ENCODE measurements around the gene PHF23.

The PHF23 gene

GRCh38 chr17:7219812-7220592 lies 19.3 kb downstream of the PHF23 start, which contains the start of the genes ACADVL and DLG4:
TSS of gene ACADVL (plus strand) at chr17:7219938. CDS start at chr17:7219985, 47 bp downstream.
TSS of gene DLG4 (minus strand) at chr17:7219836.
- DNase-seq: peak; percentile 65

GRCh38 chr17:7219229-7219811 lies 19.9 kb downstream of the PHF23 start:
- no peak for DNase-seq

DNA sequence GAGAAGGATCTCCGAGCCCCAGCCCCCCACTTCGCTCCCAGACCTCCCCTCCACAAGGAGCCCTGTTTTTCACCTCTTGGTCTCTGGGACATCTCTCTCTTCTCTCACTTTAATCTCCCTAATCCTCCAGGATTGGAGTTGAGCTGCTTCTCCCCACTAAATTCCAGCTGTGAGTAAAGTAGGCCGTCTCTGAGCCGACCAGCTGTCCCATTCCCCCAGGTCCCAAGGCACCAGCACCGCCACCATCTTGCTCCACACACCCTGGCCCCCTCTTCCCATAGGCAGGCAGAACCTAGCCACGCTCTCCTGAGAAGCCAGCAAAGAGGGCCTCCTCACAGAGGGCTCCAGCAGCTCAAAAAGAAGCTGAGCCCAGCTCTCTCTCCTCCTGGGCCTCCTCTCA lies 20.5 kb downstream of the PHF23 start:
- no peak for DNase-seq

DNA sequence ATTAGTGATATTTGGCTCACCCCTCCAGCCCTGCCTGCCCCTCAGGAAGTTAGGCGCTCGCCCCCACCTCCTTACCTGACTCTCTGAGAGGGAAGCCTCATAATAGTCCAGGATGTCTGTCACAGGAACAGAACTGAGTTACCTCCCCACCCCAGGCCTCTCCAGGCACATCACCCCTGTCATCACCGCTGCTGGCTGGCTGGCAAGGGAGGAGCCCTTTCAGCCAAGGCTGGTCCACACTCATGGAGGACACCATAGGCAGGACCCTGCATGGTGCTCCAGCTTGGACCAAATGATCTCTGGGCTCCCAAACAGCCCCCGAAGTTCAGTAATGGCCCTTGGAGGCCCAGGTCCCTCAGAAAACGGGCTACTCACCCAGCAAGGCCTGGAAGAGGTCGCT lies 21.1 kb downstream of the PHF23 start:
- no peak for DNase-seq

DNA sequence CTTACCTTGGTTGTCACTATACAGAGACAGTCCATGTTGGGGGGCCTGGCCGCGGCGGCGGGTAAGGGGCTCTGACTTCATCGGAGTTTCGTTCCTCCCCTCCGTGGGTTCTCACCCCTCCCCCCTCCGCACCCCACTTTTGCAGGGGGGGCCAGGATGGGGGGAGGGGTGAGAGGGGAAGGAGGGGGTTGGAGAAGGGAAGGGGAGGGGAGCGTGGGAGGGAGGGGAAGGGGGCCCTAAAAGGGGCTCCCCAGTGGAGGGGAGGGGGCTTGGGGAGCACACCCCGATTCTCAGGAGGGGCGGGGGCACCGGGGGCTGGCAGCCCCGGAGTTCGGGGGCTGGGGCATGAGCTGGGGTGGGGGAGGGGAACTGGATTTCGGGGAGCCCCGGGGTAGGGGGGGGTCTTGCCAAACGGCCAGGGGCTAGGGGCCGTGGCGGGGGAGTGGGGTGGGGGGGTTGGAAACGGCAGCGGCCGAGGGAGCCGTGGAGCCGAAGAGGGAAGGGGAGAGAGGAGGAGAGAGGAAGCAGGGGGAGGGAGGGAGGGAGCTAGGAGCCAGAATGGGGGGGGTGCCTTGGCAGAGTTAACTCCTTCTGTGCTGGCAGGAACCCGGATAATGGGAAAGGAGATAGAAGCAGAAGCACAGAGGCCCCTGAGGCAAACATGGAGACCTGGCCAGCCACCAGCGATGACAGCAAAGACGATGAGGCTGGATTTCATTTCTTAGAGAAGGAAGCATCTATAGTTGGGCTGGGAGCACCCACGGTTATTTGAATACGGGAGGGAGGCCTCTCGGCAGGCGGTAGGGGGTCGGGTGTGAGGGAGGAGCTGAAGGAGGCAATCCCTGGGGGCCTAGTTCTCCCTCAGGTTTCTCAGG lies 21.9 kb downstream of the PHF23 start:
- DNase-seq: peak; percentile 54

DNA sequence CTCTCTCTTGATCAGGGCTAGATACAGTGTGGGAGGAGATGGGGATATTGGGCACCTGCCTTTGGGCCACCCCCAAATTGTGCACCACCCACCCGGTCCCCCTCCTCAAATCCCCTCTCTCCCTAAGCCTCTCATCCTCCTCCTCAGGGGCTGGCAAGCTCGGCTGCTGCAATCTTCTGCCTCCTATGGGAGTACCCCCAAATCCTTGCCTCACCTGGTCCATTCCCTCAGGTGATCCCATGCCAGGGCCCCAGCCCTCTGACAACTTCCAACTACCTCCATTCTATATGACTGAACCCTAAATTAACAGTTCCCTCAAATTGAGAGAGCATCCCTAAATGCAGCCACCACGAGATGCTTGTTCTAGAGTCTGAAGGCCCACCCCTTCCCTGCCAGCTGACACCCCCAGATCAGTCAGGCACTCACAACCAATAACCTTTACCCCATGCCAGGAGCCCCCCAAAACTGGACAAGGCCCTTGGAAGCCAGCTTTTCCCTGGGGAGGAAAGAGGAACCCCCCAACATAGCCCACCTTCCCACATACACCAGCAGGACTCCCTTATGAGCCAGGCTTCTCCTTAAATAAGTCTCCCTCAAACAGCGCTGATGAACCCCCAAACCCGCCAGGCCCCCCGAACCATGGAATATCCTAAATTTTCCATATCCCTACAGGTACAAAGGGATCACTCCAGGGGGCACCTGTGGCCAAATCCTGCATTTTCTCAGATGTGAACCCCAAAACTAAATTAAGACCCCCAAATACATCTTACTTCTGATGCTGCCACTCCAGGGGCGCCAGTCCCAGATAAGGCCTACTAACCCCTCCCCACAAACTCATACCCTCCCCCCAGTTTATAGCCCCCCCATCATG lies 22.8 kb downstream of the PHF23 start:
- no peak for DNase-seq

DNA sequence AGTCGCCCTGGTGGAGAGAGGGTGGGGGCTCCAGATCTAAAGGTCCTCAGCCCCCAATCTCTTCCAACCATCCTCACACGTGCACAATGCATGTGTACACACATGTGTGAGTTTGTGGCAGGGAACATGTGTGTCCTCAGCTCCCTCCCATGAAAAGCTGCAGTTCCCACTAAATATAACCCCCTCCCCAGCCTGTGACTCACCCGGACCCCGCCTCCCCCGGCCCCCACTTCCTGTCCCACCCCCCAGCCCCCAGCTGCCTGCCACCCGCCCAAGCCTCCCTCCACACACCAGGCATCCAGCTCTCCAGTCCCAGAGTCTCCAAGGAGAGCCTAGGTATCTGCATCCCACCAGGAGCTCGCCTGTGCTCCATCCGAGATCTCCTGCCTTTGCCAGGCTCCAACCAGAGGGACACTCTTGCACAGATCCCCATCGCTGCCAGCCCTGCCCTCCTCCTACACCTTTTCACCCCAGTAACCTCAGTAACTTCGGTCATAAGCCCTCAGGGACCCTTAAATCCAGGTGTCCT lies 23.5 kb downstream of the PHF23 start:
- no peak for DNase-seq

GRCh38 chr17:7215136-7215638 lies 24.1 kb downstream of the PHF23 start:
- no peak for DNase-seq

DNA sequence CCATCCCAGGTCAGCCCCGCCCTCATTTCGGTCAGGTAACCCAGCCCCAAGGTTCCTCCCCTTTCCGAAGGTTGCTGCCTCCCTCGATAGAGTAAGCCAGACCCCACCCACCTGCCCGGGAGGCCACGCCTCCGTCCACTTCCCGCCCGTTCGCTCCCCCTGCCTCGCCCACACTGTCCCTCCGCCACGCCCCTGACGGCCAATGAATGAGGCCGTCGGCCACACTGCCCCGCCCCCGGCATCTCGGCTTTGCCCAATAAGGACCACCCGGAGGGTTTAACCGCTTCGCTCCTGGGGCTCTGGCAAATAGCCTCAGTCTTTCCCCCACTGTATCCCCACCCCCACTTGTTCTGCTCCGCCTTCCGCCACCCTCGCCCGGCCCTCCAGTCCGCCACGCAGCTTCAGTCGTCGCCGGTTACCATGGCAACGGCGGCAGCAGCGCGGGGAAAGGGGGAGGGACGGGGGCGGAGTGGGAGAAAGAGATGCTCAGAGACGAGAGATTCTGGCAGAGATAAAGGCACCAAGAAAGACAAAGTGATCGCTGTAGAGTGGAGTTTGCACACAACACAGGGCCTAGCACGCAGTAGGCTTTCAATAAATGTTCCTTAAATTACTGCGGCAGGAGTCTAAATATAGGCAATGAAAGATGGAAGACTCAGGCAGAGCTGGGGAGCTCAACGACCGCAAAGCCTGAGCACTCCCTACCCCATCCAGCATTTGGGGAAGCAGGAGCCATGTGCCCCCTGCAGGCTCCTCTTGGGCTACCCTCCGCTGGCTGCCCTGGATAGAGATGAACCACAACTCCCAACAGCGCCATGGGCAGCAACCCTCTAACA lies 24.7 kb downstream of the PHF23 start:
- DNase-seq: peak; percentile 99

DNA sequence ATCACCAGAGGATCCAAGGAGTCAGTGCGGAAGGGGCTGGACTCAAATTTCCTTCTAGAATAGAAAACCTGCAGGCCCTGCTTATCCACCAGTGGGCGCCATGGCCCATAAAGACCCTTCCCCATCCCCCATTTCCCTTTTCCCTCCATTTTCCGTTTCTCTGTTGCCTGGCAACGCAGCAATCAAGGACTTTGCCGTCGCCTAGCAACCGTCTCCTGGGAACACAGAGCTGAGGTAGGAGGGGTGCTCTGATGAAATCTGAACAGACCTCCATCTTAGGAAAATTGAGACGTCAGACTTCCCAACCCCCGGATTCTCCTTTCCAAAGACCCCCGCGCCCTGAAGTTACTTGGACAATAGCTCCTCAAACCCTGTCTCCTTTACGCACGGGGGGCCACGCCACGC lies 25.4 kb downstream of the PHF23 start:
- DNase-seq: peak; percentile 99

- no peak for DNase-seq
Observed at GRCh38 chr17:7211491-7212273, 27.6 kb downstream of the PHF23 start.

GRCh38 chr17:7208754-7209460 lies 30.4 kb downstream of the PHF23 start:
- no peak for DNase-seq

DNA sequence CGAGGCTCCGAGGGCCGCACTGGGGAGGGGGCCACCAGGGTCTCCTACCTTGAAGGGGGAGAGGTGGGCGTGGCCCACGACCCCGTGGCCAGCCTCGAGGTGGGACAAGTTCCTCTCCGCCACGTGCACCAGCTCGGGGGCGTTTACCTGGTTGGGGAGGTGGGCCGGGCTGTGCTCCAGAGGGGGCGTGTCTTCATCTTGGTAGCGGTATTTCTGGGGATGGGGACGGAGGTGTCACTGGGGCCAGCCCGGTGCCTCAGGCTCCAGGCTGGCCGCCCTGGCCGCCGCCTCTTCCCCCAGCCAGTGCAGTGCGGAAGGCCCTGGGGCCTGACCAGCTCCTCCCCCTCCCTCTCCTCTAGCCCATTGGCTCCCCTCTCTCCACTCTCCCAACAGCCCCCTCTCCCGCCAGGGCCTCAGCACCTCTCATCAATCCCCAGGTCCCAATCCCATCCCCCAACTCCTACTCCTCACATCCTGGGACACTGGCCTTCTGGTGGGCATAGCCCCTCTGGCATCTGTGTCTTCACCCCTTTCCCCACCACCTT lies 31.2 kb downstream of the PHF23 start:
- no peak for DNase-seq

DNA sequence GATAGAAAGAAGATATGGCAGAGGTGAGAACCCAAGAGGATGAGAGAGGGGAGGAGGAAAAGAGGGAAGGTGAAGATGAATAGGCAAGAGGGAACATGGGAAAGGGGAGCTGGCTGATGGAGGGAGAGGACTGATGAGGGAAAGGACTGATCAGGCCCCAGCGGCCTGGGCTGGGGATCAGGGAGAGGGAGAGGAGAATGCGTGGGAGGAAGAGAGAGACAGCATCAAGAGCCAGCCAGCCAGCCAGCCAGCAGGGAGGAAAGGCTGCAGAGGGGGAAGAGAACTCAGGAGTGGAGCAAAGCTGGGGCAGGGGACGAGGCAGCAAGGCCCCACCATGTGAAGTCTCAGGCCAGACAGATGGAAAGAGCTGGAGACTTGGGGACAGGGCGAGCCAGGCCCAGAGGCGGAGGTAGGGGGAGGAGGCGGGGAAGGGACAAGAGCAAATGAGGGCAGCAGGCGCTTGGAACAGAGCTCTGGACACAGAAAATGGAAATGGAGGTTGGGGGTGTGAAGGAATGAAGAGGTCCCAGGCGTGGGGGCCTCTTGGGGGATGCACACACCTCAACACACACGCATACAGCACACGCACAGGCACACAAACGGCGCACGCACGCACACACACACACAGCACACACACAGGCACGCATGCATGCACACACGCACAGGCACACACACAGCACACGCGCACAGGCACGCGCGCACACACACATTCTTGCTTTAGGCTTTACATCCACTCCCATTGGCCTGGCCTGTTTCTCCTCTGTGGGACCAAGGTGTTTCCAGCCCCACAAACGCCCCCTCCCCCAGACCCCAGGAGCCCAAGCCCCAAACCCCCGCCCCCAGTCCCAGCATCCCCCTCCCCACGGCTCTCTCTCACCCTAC lies 31.9 kb downstream of the PHF23 start:
- DNase-seq: no peak

DNA sequence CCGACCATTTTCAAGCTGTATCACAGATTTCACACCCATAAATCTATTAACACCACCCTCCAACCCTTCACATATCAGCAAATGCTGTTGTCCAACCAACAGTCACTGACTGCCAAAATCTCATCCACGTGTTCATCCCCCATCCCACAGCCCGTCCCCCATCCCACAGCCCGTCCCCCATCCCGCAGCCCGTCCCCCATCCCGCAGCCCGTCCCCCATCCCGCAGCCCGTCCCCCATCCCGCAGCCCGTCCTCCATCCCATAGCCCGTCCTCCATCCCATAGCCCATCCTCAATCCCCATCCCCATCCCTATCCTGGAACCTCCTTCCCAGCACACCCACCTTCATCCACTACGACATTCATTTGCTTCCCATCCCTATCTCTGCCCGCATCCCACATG lies 33.7 kb downstream of the PHF23 start:
- DNase-seq: no peak

DNA sequence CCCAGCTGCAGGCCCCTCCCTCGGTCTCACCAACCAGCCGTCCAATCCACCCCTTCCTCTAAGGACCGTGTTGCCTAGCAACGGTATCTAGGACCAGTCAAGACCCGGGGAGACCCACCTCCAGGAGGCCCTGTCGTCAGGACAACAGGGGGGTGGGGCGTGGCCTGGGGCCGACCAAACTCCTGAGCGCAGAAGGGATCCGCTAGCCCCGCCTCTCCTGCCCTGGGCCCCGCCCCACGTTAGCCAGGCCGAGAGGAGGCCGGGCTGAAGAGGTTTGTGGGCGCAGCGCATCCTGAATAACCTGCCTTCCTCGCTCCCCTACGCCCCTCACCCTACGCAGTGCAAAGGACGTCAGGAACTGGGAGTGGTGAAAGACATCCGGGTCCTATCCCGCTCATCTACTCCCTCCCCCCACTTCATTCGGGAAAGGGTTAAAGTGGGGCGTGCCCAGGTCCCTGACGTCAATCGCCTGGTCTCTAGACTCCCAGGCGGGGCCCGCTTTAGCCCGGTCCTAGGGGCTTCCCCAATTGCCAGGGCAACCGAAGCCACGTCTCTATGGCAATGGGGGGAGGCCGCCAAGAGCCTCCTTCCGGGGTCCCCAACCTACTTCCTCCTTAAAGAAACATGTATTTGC lies 34.3 kb downstream of the PHF23 start:
- DNase-seq: peak; percentile 94

DNA sequence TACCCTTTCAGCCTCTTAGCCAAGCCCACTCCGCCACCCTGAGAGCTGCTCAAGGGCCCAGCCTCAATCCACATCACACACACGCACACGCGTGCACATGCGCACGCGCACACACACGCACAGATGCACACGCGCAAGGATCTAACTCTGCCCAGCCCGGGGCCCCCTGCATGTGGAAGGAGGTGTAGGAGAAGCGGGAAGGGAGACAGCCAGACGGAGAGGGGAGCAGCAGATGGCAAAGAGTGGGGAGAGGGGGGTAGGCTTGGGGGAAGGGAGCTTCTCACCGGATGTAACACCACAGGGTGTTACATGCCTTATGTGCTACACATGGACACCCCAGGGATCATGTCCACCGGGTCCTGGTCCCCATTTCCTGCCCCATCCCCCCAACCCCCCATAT lies 34.9 kb downstream of the PHF23 start:
- peak; percentile 63 for DNase-seq

- DNase-seq: no peak
Observed at GRCh38 chr17:7203391-7203790, 35.9 kb downstream of the PHF23 start.

Measured in DMS79 treated with DMSO at 0.1 percent for 48 hours (cell line).